ENCODE measurements around the gene FBRSL1. TPM values are rescaled to one million over a fixed set of nuclear protein-coding genes. Genes with fewer than 3 reads are reported as not detected.

FBRSL1 gene
- total and polyA plus RNA-seq, 11 donors: 23.0 to 88.2 (median 40.0) TPM

- H3K36me3 ChIP-seq: no peaks in the 10 kb centered on the region
- no peak overlapping the region for H3K27ac ChIP-seq
- intact Hi-C loops (cut with DNase I): no loop called here
- ATAC-seq (peak in 1 of 4 donors; percentile 2), DNase-seq (peak in 2 of 5 donors; percentile 24 to 51)
- peaks cover 0 to 5% (median 0%) of the 10 kb centered on the region in 12 donors for H3K4me1 ChIP-seq
- H3K4me3 ChIP-seq: no peak overlapping the region
- no peaks in the 10 kb centered on the region for H3K9me3 ChIP-seq
- TF ChIP-seq CTCF (IDR thresholded peaks at IDR 0.05): no peak
- TF ChIP-seq POLR2A (IDR thresholded peaks at IDR 0.05): no peak
- peaks cover 0 to 5% (median 0%) of the 10 kb centered on the region in 9 donors for H3K27me3 ChIP-seq
- 67 to 95% (median 81%) methylated on average over 12 to 45 of the region's 47 CpGs for WGBS, 4 donors
These were observed 14.5 kb upstream of the FBRSL1 start for GRCh38 chr12:132475304-132476037.

- peaks cover 0 to 5% (median 0%) of the 10 kb centered on the region in 9 donors for H3K27me3 ChIP-seq
- WGBS, 4 donors: 79 to 92% (median 85%) methylated on average over 26 of the region's 26 CpGs
- H3K36me3 ChIP-seq: no peaks in the 10 kb centered on the region
- H3K27ac ChIP-seq: no peak overlapping the region
- DNase-seq: peak in 1 of 5 donors; percentile 19
- no peak for ATAC-seq
- H3K4me3 ChIP-seq: no peak overlapping the region
- no peak for TF ChIP-seq POLR2A (IDR thresholded peaks at IDR 0.05)
- no peak for TF ChIP-seq CTCF (IDR thresholded peaks at IDR 0.05)
- intact Hi-C loops (cut with DNase I): no loop called here
- no peaks in the 10 kb centered on the region for H3K9me3 ChIP-seq
- peaks cover 0 to 3% (median 0%) of the 10 kb centered on the region in 12 donors for H3K4me1 ChIP-seq
These were observed 13.9 kb upstream of the FBRSL1 start for GRCh38 chr12:132476038-132476414.

GRCh38 chr12:132476421-132476820 lies 13.5 kb upstream of the FBRSL1 start:
- peak overlapping the region in 1 of 12 donors; percentile 5 for H3K4me3 ChIP-seq
- intact Hi-C loops (cut with DNase I): no loop called here
- ATAC-seq (no peak), DNase-seq (peak in 2 of 5 donors; percentile 19 to 57)
- 86 to 93% (median 90%) methylated on average over 17 to 18 of the region's 18 CpGs for WGBS, 4 donors
- peaks cover 0 to 9% (median 3%) of the 10 kb centered on the region in 9 donors for H3K27me3 ChIP-seq
- no peak for TF ChIP-seq CTCF (IDR thresholded peaks at IDR 0.05)
- TF ChIP-seq POLR2A (IDR thresholded peaks at IDR 0.05): no peak
- H3K36me3 ChIP-seq: no peaks in the 10 kb centered on the region
- H3K4me1 ChIP-seq: no peaks in the 10 kb centered on the region
- no peak overlapping the region for H3K27ac ChIP-seq
- H3K9me3 ChIP-seq: no peaks in the 10 kb centered on the region

GRCh38 chr12:132477017-132477702 lies 12.8 kb upstream of the FBRSL1 start:
- Histone ChIP-seq H3K4me3 (peak overlapping the region in 1 of 12 donors; percentile 5), H3K27ac (no peak overlapping the region), H3K27me3 (peaks cover 0 to 16% (median 5%) of the 10 kb centered on the region in 9 donors), H3K9me3 (no peaks in the 10 kb centered on the region), H3K4me1 (peaks cover 0 to 4% (median 0%) of the 10 kb centered on the region in 12 donors), H3K36me3 (no peaks in the 10 kb centered on the region)
- WGBS, 4 donors: 69 to 82% (median 79%) methylated on average over 11 to 14 of the region's 14 CpGs
- TF ChIP-seq CTCF (IDR thresholded peaks at IDR 0.05): no peak
- no peak for TF ChIP-seq POLR2A (IDR thresholded peaks at IDR 0.05)
- intact Hi-C loops (cut with DNase I): no loop called here
- ATAC-seq: peak in 1 of 4 donors; percentile 35
- peak in 2 of 5 donors; percentile 31 to 62 for DNase-seq

All from heart left ventricle (tissue), 16 donors.